ENCODE results near the gene HGF.

The HGF gene

GRCh38 chr7:81790686-81791085 is 20.8 kb upstream of the HGF start:
- H3K9me3 ChIP-seq (ENCODE audit: low read length), result no peaks in the 10 kb centered on the region
- H3K27ac ChIP-seq (ENCODE audit: low read depth, low read length), result no peak overlapping the region

GRCh38 chr7:81790120-81790500 is 20.3 kb upstream of the HGF start:
- H3K27ac ChIP-seq (ENCODE audit: low read depth, low read length), result no peak overlapping the region
- no peak overlapping the region for H3K9ac ChIP-seq (ENCODE audit: low read length)
- no peaks in the 10 kb centered on the region for H3K36me3 ChIP-seq (ENCODE audit: insufficient read depth, low read length)
- no peaks in the 10 kb centered on the region for H3K4me1 ChIP-seq (ENCODE audit: insufficient read depth, low read length)
- H3K27me3 ChIP-seq (ENCODE audit: control insufficient read depth in 1 of 2, insufficient read depth in 2 of 2, low read length in 2 of 2), result no peaks in the 10 kb centered on the region
- H3K4me3 ChIP-seq (ENCODE audit: low read depth in 1 of 2, low read length in 2 of 2), result no peak overlapping the region
- no peaks in the 10 kb centered on the region for H3K9me3 ChIP-seq (ENCODE audit: low read length)

More at GRCh38 chr7:81790686-81791085, 20.8 kb upstream of the HGF start:
- H3K27me3 ChIP-seq (ENCODE audit: control insufficient read depth in 1 of 2, insufficient read depth in 2 of 2, low read length in 2 of 2), result no peaks in the 10 kb centered on the region
- no peak overlapping the region for H3K9ac ChIP-seq (ENCODE audit: low read length)
- H3K4me1 ChIP-seq (ENCODE audit: insufficient read depth, low read length), result no peaks in the 10 kb centered on the region
- H3K36me3 ChIP-seq (ENCODE audit: insufficient read depth, low read length), result no peaks in the 10 kb centered on the region
- no peak overlapping the region for H3K4me3 ChIP-seq (ENCODE audit: low read depth in 1 of 2, low read length in 2 of 2)

- Histone ChIP-seq H3K4me3 (ENCODE audit: low read depth in 1 of 2, low read length in 2 of 2) (no peak overlapping the region), H3K4me1 (ENCODE audit: insufficient read depth, low read length) (no peaks in the 10 kb centered on the region), H3K27ac (ENCODE audit: low read depth, low read length) (no peak overlapping the region), H3K9me3 (ENCODE audit: low read length) (no peaks in the 10 kb centered on the region), H3K9ac (ENCODE audit: low read length) (no peak overlapping the region), H3K27me3 (ENCODE audit: control insufficient read depth in 1 of 2, insufficient read depth in 2 of 2, low read length in 2 of 2) (no peaks in the 10 kb centered on the region), H3K36me3 (ENCODE audit: insufficient read depth, low read length) (no peaks in the 10 kb centered on the region)
Measured at GRCh38 chr7:81789406-81790119, 19.7 kb upstream of the HGF start.

GRCh38 chr7:81788246-81788645 is 18.4 kb upstream of the HGF start:
- H3K36me3 ChIP-seq (ENCODE audit: insufficient read depth, low read length), result no peaks in the 10 kb centered on the region

GRCh38 chr7:81783818-81784217 is 14.0 kb upstream of the HGF start:
- H3K27me3 ChIP-seq (ENCODE audit: control insufficient read depth in 1 of 2, insufficient read depth in 2 of 2, low read length in 2 of 2), result no peaks in the 10 kb centered on the region
- H3K36me3 ChIP-seq (ENCODE audit: insufficient read depth, low read length), result no peaks in the 10 kb centered on the region
- H3K4me3 ChIP-seq (ENCODE audit: low read depth in 1 of 2, low read length in 2 of 2), result no peak overlapping the region
- H3K9ac ChIP-seq (ENCODE audit: low read length), result no peak overlapping the region
- no peak overlapping the region for H3K27ac ChIP-seq (ENCODE audit: low read depth, low read length)
- no peaks in the 10 kb centered on the region for H3K4me1 ChIP-seq (ENCODE audit: insufficient read depth, low read length)
- no peaks in the 10 kb centered on the region for H3K9me3 ChIP-seq (ENCODE audit: low read length)

More at GRCh38 chr7:81788246-81788645, 18.4 kb upstream of the HGF start:
- no peaks in the 10 kb centered on the region for H3K9me3 ChIP-seq (ENCODE audit: low read length)
- H3K4me1 ChIP-seq (ENCODE audit: insufficient read depth, low read length), result no peaks in the 10 kb centered on the region
- H3K27ac ChIP-seq (ENCODE audit: low read depth, low read length), result no peak overlapping the region
- no peak overlapping the region for H3K9ac ChIP-seq (ENCODE audit: low read length)
- H3K27me3 ChIP-seq (ENCODE audit: control insufficient read depth in 1 of 2, insufficient read depth in 2 of 2, low read length in 2 of 2), result no peaks in the 10 kb centered on the region
- no peak overlapping the region for H3K4me3 ChIP-seq (ENCODE audit: low read depth in 1 of 2, low read length in 2 of 2)

- peaks cover 4% of the 10 kb centered on the region for H3K4me1 ChIP-seq (ENCODE audit: insufficient read depth, low read length)
- no peak overlapping the region for H3K27ac ChIP-seq (ENCODE audit: low read depth, low read length)
- H3K9me3 ChIP-seq (ENCODE audit: low read length), result no peaks in the 10 kb centered on the region
- H3K27me3 ChIP-seq (ENCODE audit: control insufficient read depth in 1 of 2, insufficient read depth in 2 of 2, low read length in 2 of 2), result no peaks in the 10 kb centered on the region
- H3K36me3 ChIP-seq (ENCODE audit: insufficient read depth, low read length), result no peaks in the 10 kb centered on the region
- no peak overlapping the region for H3K4me3 ChIP-seq (ENCODE audit: low read depth in 1 of 2, low read length in 2 of 2)
- no peak overlapping the region for H3K9ac ChIP-seq (ENCODE audit: low read length)
Measured at GRCh38 chr7:81780914-81781693, 11.3 kb upstream of the HGF start.

GRCh38 chr7:81779706-81780105 is 9.9 kb upstream of the HGF start:
- H3K9me3 ChIP-seq (ENCODE audit: low read length), result no peaks in the 10 kb centered on the region
- no peak overlapping the region for H3K4me3 ChIP-seq (ENCODE audit: low read depth in 1 of 2, low read length in 2 of 2)
- H3K9ac ChIP-seq (ENCODE audit: low read length), result no peak overlapping the region
- H3K36me3 ChIP-seq (ENCODE audit: insufficient read depth, low read length), result no peaks in the 10 kb centered on the region
- H3K4me1 ChIP-seq (ENCODE audit: insufficient read depth, low read length), result peaks cover 4% of the 10 kb centered on the region
- no peaks in the 10 kb centered on the region for H3K27me3 ChIP-seq (ENCODE audit: control insufficient read depth in 1 of 2, insufficient read depth in 2 of 2, low read length in 2 of 2)
- no peak overlapping the region for H3K27ac ChIP-seq (ENCODE audit: low read depth, low read length)

GRCh38 chr7:81777697-81778096 is 7.8 kb upstream of the HGF start:
- Histone ChIP-seq H3K27ac (ENCODE audit: low read depth, low read length) (no peak overlapping the region), H3K27me3 (ENCODE audit: control insufficient read depth in 1 of 2, insufficient read depth in 2 of 2, low read length in 2 of 2) (no peaks in the 10 kb centered on the region), H3K4me1 (ENCODE audit: insufficient read depth, low read length) (peaks cover 4% of the 10 kb centered on the region), H3K4me3 (ENCODE audit: low read depth in 1 of 2, low read length in 2 of 2) (no peak overlapping the region), H3K36me3 (ENCODE audit: insufficient read depth, low read length) (no peaks in the 10 kb centered on the region), H3K9ac (ENCODE audit: low read length) (no peak overlapping the region), H3K9me3 (ENCODE audit: low read length) (no peaks in the 10 kb centered on the region)

GRCh38 chr7:81776948-81777630 is 7.2 kb upstream of the HGF start:
- Histone ChIP-seq H3K27ac (ENCODE audit: low read depth, low read length) (no peak overlapping the region), H3K4me3 (ENCODE audit: low read depth in 1 of 2, low read length in 2 of 2) (no peak overlapping the region), H3K27me3 (ENCODE audit: control insufficient read depth in 1 of 2, insufficient read depth in 2 of 2, low read length in 2 of 2) (no peaks in the 10 kb centered on the region), H3K4me1 (ENCODE audit: insufficient read depth, low read length) (peaks cover 4% of the 10 kb centered on the region), H3K9me3 (ENCODE audit: low read length) (no peaks in the 10 kb centered on the region), H3K36me3 (ENCODE audit: insufficient read depth, low read length) (no peaks in the 10 kb centered on the region), H3K9ac (ENCODE audit: low read length) (no peak overlapping the region)

- Histone ChIP-seq H3K4me1 (ENCODE audit: insufficient read depth, low read length) (peaks cover 4% of the 10 kb centered on the region), H3K27me3 (ENCODE audit: control insufficient read depth in 1 of 2, insufficient read depth in 2 of 2, low read length in 2 of 2) (no peaks in the 10 kb centered on the region), H3K4me3 (ENCODE audit: low read depth in 1 of 2, low read length in 2 of 2) (no peak overlapping the region), H3K9me3 (ENCODE audit: low read length) (no peaks in the 10 kb centered on the region), H3K27ac (ENCODE audit: low read depth, low read length) (no peak overlapping the region), H3K36me3 (ENCODE audit: insufficient read depth, low read length) (no peaks in the 10 kb centered on the region), H3K9ac (ENCODE audit: low read length) (no peak overlapping the region)
Measured at GRCh38 chr7:81776161-81776560, 6.3 kb upstream of the HGF start.

- no peak overlapping the region for H3K27ac ChIP-seq (ENCODE audit: low read depth, low read length)
- no peak overlapping the region for H3K4me3 ChIP-seq (ENCODE audit: low read depth in 1 of 2, low read length in 2 of 2)
- peaks cover 4% of the 10 kb centered on the region for H3K4me1 ChIP-seq (ENCODE audit: insufficient read depth, low read length)
- no peaks in the 10 kb centered on the region for H3K27me3 ChIP-seq (ENCODE audit: control insufficient read depth in 1 of 2, insufficient read depth in 2 of 2, low read length in 2 of 2)
- H3K9me3 ChIP-seq (ENCODE audit: low read length), result no peaks in the 10 kb centered on the region
- no peaks in the 10 kb centered on the region for H3K36me3 ChIP-seq (ENCODE audit: insufficient read depth, low read length)
- H3K9ac ChIP-seq (ENCODE audit: low read length), result no peak overlapping the region
Measured at GRCh38 chr7:81775560-81775959, 5.7 kb upstream of the HGF start.

Data from muscle layer of colon (tissue), 2 donors.